HEK293 (cell line): ENCODE data around the gene GSG1L2.

Source experiments
- CTCF ChIA-PET: fragments of 350-600 bp; formaldehyde crosslinking; extraction: SDS; loops from one replicate; lab custom pipeline; 2021; ENCODE audit warnings: antibody characterized with exemption; lab: Yijun Ruan, JAX
- POLR2A ChIA-PET: fragments of 300-600 bp; formaldehyde crosslinking; extraction: SDS; loops from one replicate; lab custom pipeline; 2020; ENCODE audit warnings: antibody characterized with exemption, inconsistent platforms; lab: Yijun Ruan, JAX
- H3K27ac ChIP-seq: fragments of 200-500 bp; sonication (Bioruptor generic); 2 replicates; pipeline ENCODE4 v1.5.1; 2014; ENCODE audit warnings: low read depth, low read length, control low read depth, inconsistent platforms; ENCODE audit errors: extremely low read depth
- H3K36me3 ChIP-seq, 2 experiments: fragments of 200-500 bp in 1 of 2; sonication (Bioruptor generic) in 1 of 2; 1 replicate in 1 of 2; 2 replicates in 1 of 2; pipeline ENCODE4 v1.5.1; 2014 to 2017; ENCODE audit warnings: inconsistent platforms in 2 of 2, low read length in 2 of 2; ENCODE audit not compliant: control insufficient read depth in 2 of 2, insufficient read depth in 1 of 2
- H3K4me1 ChIP-seq: fragments of 200-500 bp; sonication (Bioruptor generic); 2 replicates; pipeline ENCODE4 v1.5.1; 2014; ENCODE audit warnings: mild to moderate bottlenecking, low read length, inconsistent platforms; ENCODE audit not compliant: control insufficient read depth, insufficient read depth
- H3K4me3 ChIP-seq: 2 replicates; pipeline ENCODE4 v1.5.1; 2011; ENCODE audit warnings: low read depth, mild to moderate bottlenecking, control low read depth, low read length, moderate library complexity
- H3K9me3 ChIP-seq: fragments of 200-500 bp; sonication (Bioruptor generic); 2 replicates; pipeline ENCODE4 v1.5.1; 2014; ENCODE audit warnings: low read depth, low read length, inconsistent platforms; ENCODE audit not compliant: control insufficient read depth, insufficient read depth
- ATF2 ChIP-seq: fragments of 450-650 bp; formaldehyde crosslinking; IDR thresholded peaks from 2 replicates; pipeline ENCODE4 v1.5.1; 2016; ENCODE audit warnings: missing biosample characterization, missing genetic modification characterization, low read depth
- BCL11A ChIP-seq: fragments of 450-650 bp; formaldehyde crosslinking; IDR thresholded peaks from 2 replicates; pipeline ENCODE4 v1.5.1; 2016; ENCODE audit warnings: low read depth, missing biosample characterization, missing genetic modification characterization
- FEZF1 ChIP-seq: fragments of 450-650 bp; formaldehyde crosslinking; IDR thresholded peaks from 2 replicates; pipeline ENCODE4 v1.5.1; 2016; ENCODE audit warnings: missing biosample characterization, missing genetic modification characterization
- PRDM4 ChIP-seq: fragments of 450-650 bp; formaldehyde crosslinking; IDR thresholded peaks from 2 replicates; pipeline ENCODE4 v1.5.1; 2017; ENCODE audit warnings: missing biosample characterization, missing genetic modification characterization
- SCRT1 ChIP-seq: fragments of 450-650 bp; formaldehyde crosslinking; IDR thresholded peaks from 2 replicates; pipeline ENCODE4 v1.5.1; 2016; ENCODE audit warnings: missing biosample characterization, missing genetic modification characterization, borderline replicate concordance
- SETDB1 ChIP-seq: IDR thresholded peaks from one replicate; pipeline ENCODE4 v1.6.1; 2017; ENCODE audit warnings: mild to moderate bottlenecking, low read length, moderate library complexity, mixed read lengths; ENCODE audit not compliant: insufficient read length
- ZBTB17 ChIP-seq: fragments of 450-650 bp; formaldehyde crosslinking; IDR thresholded peaks from 2 replicates; pipeline ENCODE4 v1.5.1; 2016; ENCODE audit warnings: missing biosample characterization, missing genetic modification characterization
- ZNF114 ChIP-seq: fragments of 450-650 bp; formaldehyde crosslinking; IDR thresholded peaks from 2 replicates; pipeline ENCODE4 v1.5.0; 2017; ENCODE audit warnings: missing biosample characterization, missing genetic modification characterization
- ZNF175 ChIP-seq: fragments of 450-650 bp; formaldehyde crosslinking; IDR thresholded peaks from 2 replicates; pipeline ENCODE4 v1.5.1; 2016; ENCODE audit warnings: missing biosample characterization, missing genetic modification characterization
- ZNF266 ChIP-seq: fragments of 450-650 bp; formaldehyde crosslinking; IDR thresholded peaks from 2 replicates; pipeline ENCODE4 v1.5.1; 2016; ENCODE audit warnings: missing biosample characterization, missing genetic modification characterization, low read depth
- ZNF324 ChIP-seq: fragments of 450-650 bp; formaldehyde crosslinking; IDR thresholded peaks from 2 replicates; pipeline ENCODE4 v1.5.1; 2016; ENCODE audit warnings: missing biosample characterization, missing genetic modification characterization
- ZNF37A ChIP-seq: fragments of 450-650 bp; IDR thresholded peaks from 2 replicates; pipeline ENCODE4 v1.5.1; 2018; ENCODE audit warnings: missing biosample characterization, missing genetic modification characterization
- ZNF513 ChIP-seq: fragments of 450-650 bp; IDR thresholded peaks from 2 replicates; pipeline ENCODE4 v1.5.1; 2018; ENCODE audit warnings: missing biosample characterization, missing genetic modification characterization
- ZNF600 ChIP-seq: fragments of 450-650 bp; formaldehyde crosslinking; IDR thresholded peaks from 2 replicates; pipeline ENCODE4 v1.5.1; 2016; ENCODE audit warnings: missing biosample characterization, missing genetic modification characterization
- ZNF624 ChIP-seq: fragments of 450-650 bp; formaldehyde crosslinking; IDR thresholded peaks from 2 replicates; pipeline ENCODE4 v1.5.1; 2017; ENCODE audit warnings: missing biosample characterization, missing genetic modification characterization
- ZNF692 ChIP-seq: fragments of 450-650 bp; formaldehyde crosslinking; IDR thresholded peaks from 2 replicates; pipeline ENCODE4 v1.5.1; 2016; ENCODE audit warnings: missing biosample characterization, missing genetic modification characterization
- ZNF830 ChIP-seq: fragments of 450-650 bp; IDR thresholded peaks from 2 replicates; pipeline ENCODE4 v1.5.0; 2018; ENCODE audit warnings: missing biosample characterization, missing genetic modification characterization, low read depth, mild to moderate bottlenecking, moderate library complexity
- ZSCAN30 ChIP-seq: fragments of 450-650 bp; IDR thresholded peaks from 2 replicates; pipeline ENCODE4 v1.5.1; 2018; ENCODE audit warnings: missing biosample characterization, mild to moderate bottlenecking, missing genetic modification characterization, moderate library complexity
- ZXDB ChIP-seq: fragments of 450-650 bp; formaldehyde crosslinking; IDR thresholded peaks from 2 replicates; pipeline ENCODE4 v1.5.1; 2016; ENCODE audit warnings: missing biosample characterization, missing genetic modification characterization

GSG1L2 gene

GRCh38 chr17:9763643-9764042, 58.2 kb downstream of the GSG1L2 start:
- no peak overlapping the region for H3K27ac ChIP-seq
- ChIA-PET CTCF (no interaction called here), POLR2A (no interaction called here)
- no peaks in the 10 kb centered on the region for H3K36me3 ChIP-seq
- H3K9me3 ChIP-seq: no peaks in the 10 kb centered on the region
- H3K4me3 ChIP-seq: no peak overlapping the region
- no peaks in the 10 kb centered on the region for H3K4me1 ChIP-seq
- no peak for TF ChIP-seq ZNF266
- TF ChIP-seq ZXDB (tag by site-specific recombination): no peak
- no peak for TF ChIP-seq ZNF175
- TF ChIP-seq PRDM4 (tag by site-specific recombination): no peak
- TF ChIP-seq ATF2 (tag by site-specific recombination): no peak
- TF ChIP-seq ZNF513 (tag by site-specific recombination): no peak
- no peak for TF ChIP-seq ZNF830
- no peak for TF ChIP-seq FEZF1 (tag by site-specific recombination)
- TF ChIP-seq ZNF324 (tag by site-specific recombination): no peak
- no peak for TF ChIP-seq ZNF692 (tag by site-specific recombination)
- no peak for TF ChIP-seq BCL11A

GRCh38 chr17:9760266-9760665, 61.6 kb downstream of the GSG1L2 start:
- CTCF ChIA-PET: interaction anchor here (0.6 to 2.8 kb wide), 5 partner anchors 8 to 169 kb away, joined by 3 to 24 read pairs (median 4); no protein-coding TSS in a partner anchor
- TF ChIP-seq ZSCAN30: no peak
- no peak for TF ChIP-seq SETDB1
- no peak for TF ChIP-seq ZNF114 (tag by site-specific recombination)
- no peak for TF ChIP-seq SCRT1 (tag by site-specific recombination)
- TF ChIP-seq ZNF37A: no peak
- no peak for TF ChIP-seq ZNF624
- TF ChIP-seq ZNF600 (tag by site-specific recombination): no peak
- TF ChIP-seq PRDM4 (tag by site-specific recombination): no peak
- no peak for TF ChIP-seq ZBTB17 (tag by site-specific recombination)
- H3K4me1 ChIP-seq: no peaks in the 10 kb centered on the region
- H3K4me3 ChIP-seq: no peak overlapping the region
- POLR2A ChIA-PET: no interaction called here
- H3K27ac ChIP-seq: no peak overlapping the region
- H3K9me3 ChIP-seq: no peaks in the 10 kb centered on the region
- H3K36me3 ChIP-seq: no peaks in the 10 kb centered on the region
